Tibial nerve (tissue), 4 donors: ENCODE results near the gene KIAA1210. TPM values are rescaled to one million over a fixed set of nuclear protein-coding genes. Genes with fewer than 3 reads are reported as not detected.

Experiments
- DNase-seq, 2 donors: peaks; one replicate each; pipeline ENCODE4 v3.0.0-alpha.2; 2019; ENCODE audit warnings: low spot score in 2 of 2
- H3K27ac ChIP-seq, 4 donors: fragments of 200-600 bp; sonication (generic) in 3 of 4; one replicate each; pipeline ENCODE4 v1.5.1; 2017 to 2019; ENCODE audit warnings: mild to moderate bottlenecking in 1 of 4
- H3K27me3 ChIP-seq, 2 donors: fragments of 200-600 bp; sonication (generic) in 1 of 2; one replicate each; pipeline versions ENCODE4 v1.5.1 to v1.6.0; 2017 to 2019
- H3K36me3 ChIP-seq, 3 donors: fragments of 200-600 bp; sonication (generic); one replicate each; pipeline ENCODE4 v1.5.1; 2018 to 2019
- H3K4me1 ChIP-seq, 4 donors: fragments of 200-600 bp; sonication (generic) in 3 of 4; one replicate each; pipeline ENCODE4 v1.5.1; 2017 to 2019
- H3K4me3 ChIP-seq, 4 donors: fragments of 200-600 bp; sonication (generic) in 3 of 4; one replicate each; pipeline ENCODE4 v1.5.1; 2017 to 2019; ENCODE audit warnings: mild to moderate bottlenecking in 1 of 4, moderate library complexity in 1 of 4
- H3K9me3 ChIP-seq, 4 donors: fragments of 200-600 bp; sonication (generic) in 3 of 4; one replicate each; pipeline ENCODE4 v1.5.1; 2017 to 2019
- EP300 ChIP-seq, 2 donors: sonication (generic); formaldehyde crosslinking; IDR thresholded peaks; one replicate each; pipeline ENCODE4 v1.6.1; 2017; ENCODE audit warnings: antibody characterized with exemption in 2 of 2, mild to moderate bottlenecking in 1 of 2
- POLR2A ChIP-seq, 2 donors: fragments of 450-650 bp; IDR thresholded peaks; one replicate each; pipeline ENCODE4 v1.6.1; 2017; ENCODE audit warnings: antibody characterized with exemption in 2 of 2, mild to moderate bottlenecking in 2 of 2, moderate library complexity in 2 of 2
- WGBS, 2 donors: methylation state at CpG; one replicate each; pipeline ENCODE4 v1.1.5; 2018; 5-methylcytosine and 5-hydroxymethylcytosine counted together
- total RNA-seq, 4 donors: library from RNA; depleted of rRNA; stranded (reverse); fragments of >200 nt; gene quantifications; one replicate each; pipeline ENCODE4 v1.1.0, GENCODE V29; 2016
- TF ChIP-seq, protein P1 (sequence below), 5 experiments: fragments of 200-600 bp in 3 of 5; fragments of 450-650 bp in 2 of 5; sonication (generic) in 3 of 5; IDR thresholded peaks; one replicate each; pipeline ENCODE4 v1.5.1; 2016 to 2019; ENCODE audit warnings: antibody characterized with exemption in 5 of 5, mild to moderate bottlenecking in 3 of 5, moderate library complexity in 2 of 5

The KIAA1210 gene
- total RNA-seq, 4 donors from 2014 or later: not detected

DNA sequence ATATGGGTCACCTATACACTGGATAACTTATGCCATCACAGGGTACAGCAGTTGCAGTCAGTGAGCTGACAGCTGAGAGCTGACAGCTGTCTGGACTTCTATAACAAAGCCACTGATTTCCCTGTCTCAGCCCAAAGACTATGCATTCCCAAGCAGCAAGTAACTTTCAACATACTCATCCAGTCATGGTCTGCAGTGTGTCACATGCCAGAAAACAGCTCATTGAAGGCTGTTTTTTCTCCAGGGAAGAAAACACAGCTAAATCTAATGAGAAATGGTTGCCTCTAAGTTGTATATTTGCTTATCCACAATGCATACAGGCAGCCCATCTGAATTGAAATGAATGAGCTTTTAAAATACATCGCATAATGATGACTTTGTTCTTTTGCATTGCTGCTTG lies 6.3 kb downstream of the KIAA1210 start:
- DNase-seq: no peak
- Histone ChIP-seq H3K9me3 (no peaks in the 10 kb centered on the region), H3K27ac (no peak overlapping the region), H3K4me1 (no peaks in the 10 kb centered on the region), H3K36me3 (no peaks in the 10 kb centered on the region), H3K4me3 (no peak overlapping the region), H3K27me3 (peaks cover 0 to 17% of the 10 kb centered on the region in 2 donors)
- WGBS, 2 donors: 59 to 62% methylated on average over 1 of the region's 1 CpG
- no peak for TF ChIP-seq EP300 (IDR thresholded peaks at IDR 0.05)
- TF ChIP-seq POLR2A (IDR thresholded peaks at IDR 0.05): no peak
- TF ChIP-seq, protein P1, sequence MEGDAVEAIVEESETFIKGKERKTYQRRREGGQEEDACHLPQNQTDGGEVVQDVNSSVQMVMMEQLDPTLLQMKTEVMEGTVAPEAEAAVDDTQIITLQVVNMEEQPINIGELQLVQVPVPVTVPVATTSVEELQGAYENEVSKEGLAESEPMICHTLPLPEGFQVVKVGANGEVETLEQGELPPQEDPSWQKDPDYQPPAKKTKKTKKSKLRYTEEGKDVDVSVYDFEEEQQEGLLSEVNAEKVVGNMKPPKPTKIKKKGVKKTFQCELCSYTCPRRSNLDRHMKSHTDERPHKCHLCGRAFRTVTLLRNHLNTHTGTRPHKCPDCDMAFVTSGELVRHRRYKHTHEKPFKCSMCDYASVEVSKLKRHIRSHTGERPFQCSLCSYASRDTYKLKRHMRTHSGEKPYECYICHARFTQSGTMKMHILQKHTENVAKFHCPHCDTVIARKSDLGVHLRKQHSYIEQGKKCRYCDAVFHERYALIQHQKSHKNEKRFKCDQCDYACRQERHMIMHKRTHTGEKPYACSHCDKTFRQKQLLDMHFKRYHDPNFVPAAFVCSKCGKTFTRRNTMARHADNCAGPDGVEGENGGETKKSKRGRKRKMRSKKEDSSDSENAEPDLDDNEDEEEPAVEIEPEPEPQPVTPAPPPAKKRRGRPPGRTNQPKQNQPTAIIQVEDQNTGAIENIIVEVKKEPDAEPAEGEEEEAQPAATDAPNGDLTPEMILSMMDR (IDR thresholded peaks at IDR 0.05): no peak

DNA sequence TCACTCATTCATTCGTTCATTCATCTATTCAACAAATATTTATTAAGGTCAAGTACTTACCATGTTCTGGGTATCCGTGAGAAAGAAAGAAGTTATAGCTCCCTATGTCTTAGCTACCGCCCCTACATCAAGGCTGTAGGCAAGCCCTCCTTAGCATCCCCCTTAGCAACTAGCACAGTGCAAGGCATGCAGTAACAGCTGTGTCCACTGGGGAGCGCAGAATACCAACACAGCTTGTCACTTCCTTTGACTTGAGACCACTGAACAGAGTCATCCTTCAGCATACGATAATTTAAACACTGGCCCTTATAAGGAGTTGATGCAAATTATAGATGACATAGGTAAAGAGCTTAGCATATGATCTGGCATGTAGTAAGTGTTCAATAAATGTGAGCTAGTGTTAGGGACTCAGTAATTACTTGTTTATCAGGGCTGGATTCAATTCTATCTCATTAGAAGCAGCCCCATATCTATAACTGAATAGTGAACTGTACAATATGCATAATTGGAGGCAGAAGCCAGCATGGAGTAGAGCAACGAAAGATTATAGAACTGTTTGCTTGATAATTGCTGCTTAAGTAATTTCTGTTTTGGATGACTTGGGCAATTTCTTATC lies 8.7 kb downstream of the KIAA1210 start:
- H3K9me3 ChIP-seq: no peaks in the 10 kb centered on the region
- no peak overlapping the region for H3K27ac ChIP-seq
- no peaks in the 10 kb centered on the region for H3K36me3 ChIP-seq
- 13 to 22% methylated on average over 6 of the region's 6 CpGs for WGBS, 2 donors
- peak; percentile 14 to 51 for DNase-seq
- no peak for TF ChIP-seq EP300 (IDR thresholded peaks at IDR 0.05)
- TF ChIP-seq, protein P1 (IDR thresholded peaks at IDR 0.05): peak; percentile 53 to 78 (median 59)
- no peak for TF ChIP-seq POLR2A (IDR thresholded peaks at IDR 0.05)
- H3K27me3 ChIP-seq: peaks cover 0 to 21% of the 10 kb centered on the region in 2 donors
- no peaks in the 10 kb centered on the region for H3K4me1 ChIP-seq
- H3K4me3 ChIP-seq: no peak overlapping the region

DNA sequence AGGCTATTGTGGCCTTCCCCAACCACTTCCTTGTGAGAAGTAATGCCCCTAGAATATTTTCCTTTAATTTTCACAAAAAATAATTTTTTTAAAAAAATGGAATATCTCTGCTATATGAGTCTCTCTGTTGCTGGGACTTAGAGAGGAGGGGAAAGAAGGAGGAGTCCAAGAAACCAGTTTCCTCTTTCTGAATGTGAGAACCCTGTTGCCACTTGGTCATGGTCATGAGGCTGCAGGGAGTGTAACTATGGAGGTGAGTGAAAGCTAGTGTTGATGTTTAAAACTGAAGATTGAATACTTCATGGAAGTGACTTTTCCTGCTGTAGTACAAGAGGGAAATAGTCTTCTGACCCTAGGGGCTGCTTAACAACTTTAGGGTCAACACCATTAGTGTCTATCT lies 20.4 kb downstream of the KIAA1210 start:
- Histone ChIP-seq H3K4me1 (no peaks in the 10 kb centered on the region), H3K27me3 (peaks cover 0 to 14% of the 10 kb centered on the region in 2 donors), H3K4me3 (no peak overlapping the region), H3K27ac (no peak overlapping the region), H3K36me3 (no peaks in the 10 kb centered on the region), H3K9me3 (no peaks in the 10 kb centered on the region)
- TF ChIP-seq EP300 (IDR thresholded peaks at IDR 0.05): no peak
- no peak for TF ChIP-seq POLR2A (IDR thresholded peaks at IDR 0.05)
- TF ChIP-seq, protein P1 (IDR thresholded peaks at IDR 0.05): no peak
- no peak for DNase-seq

DNA sequence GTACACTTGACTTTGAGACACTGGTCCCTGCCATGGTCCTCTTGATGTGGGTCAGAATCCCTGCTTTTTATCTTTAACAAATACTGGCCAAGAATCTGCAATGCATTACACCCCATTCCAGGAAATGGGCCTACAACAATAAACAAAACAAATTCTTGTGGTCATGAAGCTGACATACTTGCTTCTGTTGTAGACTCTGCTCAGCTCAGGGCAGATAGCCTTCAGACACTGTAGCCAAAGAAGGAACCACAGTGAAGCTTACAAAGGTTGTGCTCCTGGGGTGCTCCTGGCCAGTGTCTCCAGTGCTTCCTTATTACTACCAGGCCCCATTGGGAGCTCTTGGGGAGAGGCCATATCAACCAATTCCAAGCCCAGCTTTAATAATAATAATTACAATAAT lies 21.8 kb downstream of the KIAA1210 start:
- DNase-seq: no peak
- Histone ChIP-seq H3K27ac (no peak overlapping the region), H3K27me3 (peaks cover 0 to 14% of the 10 kb centered on the region in 2 donors), H3K36me3 (no peaks in the 10 kb centered on the region), H3K9me3 (no peaks in the 10 kb centered on the region), H3K4me1 (no peaks in the 10 kb centered on the region), H3K4me3 (no peak overlapping the region)
- TF ChIP-seq, protein P1 (IDR thresholded peaks at IDR 0.05): no peak
- TF ChIP-seq EP300 (IDR thresholded peaks at IDR 0.05) (no peak), POLR2A (IDR thresholded peaks at IDR 0.05) (no peak)

DNA sequence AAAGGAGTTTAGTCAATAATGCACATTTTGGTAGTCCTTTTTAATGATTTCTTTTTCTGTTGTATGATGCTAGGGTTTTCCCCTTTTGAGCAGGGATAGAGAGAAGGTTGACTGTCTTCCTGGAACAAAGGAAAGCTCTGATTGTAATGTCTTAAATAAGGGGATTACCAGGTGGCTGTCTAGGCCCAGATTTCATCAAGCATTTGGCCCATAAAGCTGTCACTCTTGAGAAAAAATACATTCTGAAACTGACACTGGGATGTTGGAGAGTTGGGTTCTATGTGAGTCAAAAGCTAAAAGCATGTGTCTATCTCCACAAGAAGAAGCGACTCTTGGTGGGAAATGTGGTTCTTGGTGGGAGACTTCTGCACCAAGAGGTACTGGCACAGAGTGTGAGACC lies 26.4 kb downstream of the KIAA1210 start:
- 85 to 100% methylated on average over 1 of the region's 1 CpG for WGBS, 2 donors

More for the DNA sequence above, 26.4 kb downstream of the KIAA1210 start:
- H3K36me3 ChIP-seq: no peaks in the 10 kb centered on the region
- TF ChIP-seq POLR2A (IDR thresholded peaks at IDR 0.05) (no peak), EP300 (IDR thresholded peaks at IDR 0.05) (no peak)
- TF ChIP-seq, protein P1 (IDR thresholded peaks at IDR 0.05): no peak
- H3K4me3 ChIP-seq: no peak overlapping the region
- no peaks in the 10 kb centered on the region for H3K9me3 ChIP-seq
- no peaks in the 10 kb centered on the region for H3K4me1 ChIP-seq
- DNase-seq: no peak
- H3K27ac ChIP-seq: no peak overlapping the region
- H3K27me3 ChIP-seq: no peaks in the 10 kb centered on the region
